Measurements from ENCODE around the gene SLC23A1.
"Not testable (repeated sequence)": the region's sequence is repeated elsewhere in the genome, so short reads cannot be mapped to it uniquely, and the experiment has no call there.

Gene SLC23A1

DNA sequence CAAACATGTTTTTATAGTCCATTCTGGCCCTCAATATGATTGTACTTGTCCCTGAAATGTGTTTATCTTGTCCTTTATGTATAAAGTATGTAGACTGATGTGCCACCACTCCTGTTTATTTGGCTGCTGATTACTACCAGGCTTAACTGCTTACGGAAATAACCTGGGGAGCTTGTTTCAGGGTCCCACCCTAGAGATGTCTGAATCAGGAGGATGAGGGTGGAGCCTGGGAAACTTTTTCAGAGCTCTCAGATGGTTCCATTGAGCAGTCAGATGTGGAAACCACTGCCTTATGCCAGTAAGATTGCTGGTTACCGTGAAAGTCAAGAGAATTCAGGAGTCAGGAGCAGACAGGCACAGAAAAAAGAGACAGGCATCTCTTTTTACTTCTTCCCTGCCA lies 19.2 kb downstream of the SLC23A1 start:
- no peak for DNase-seq

GRCh38 chr5:139361835-139362429 lies 21.2 kb downstream of the SLC23A1 start:
- DNase-seq = no peak

DNA sequence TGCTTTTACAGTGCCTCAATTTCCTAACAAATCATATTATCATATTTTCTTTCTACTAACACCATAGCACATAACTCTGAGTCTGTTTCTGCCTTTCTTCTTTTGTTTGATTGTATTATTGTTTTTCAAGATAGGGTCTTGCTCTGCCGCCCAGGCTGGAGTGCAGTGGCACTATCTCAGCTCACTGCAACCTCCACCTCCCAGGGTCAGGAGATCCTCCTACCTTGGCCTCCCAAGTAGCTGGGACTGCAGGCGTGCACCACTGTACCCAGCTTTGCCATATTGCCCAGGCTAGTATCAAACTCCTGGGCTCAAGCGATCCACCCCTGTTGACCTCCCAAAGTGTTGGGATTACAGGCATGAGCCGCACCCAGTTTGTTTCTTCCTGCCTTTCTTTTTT lies 22.7 kb downstream of the SLC23A1 start:
- DNase-seq = no peak

DNA sequence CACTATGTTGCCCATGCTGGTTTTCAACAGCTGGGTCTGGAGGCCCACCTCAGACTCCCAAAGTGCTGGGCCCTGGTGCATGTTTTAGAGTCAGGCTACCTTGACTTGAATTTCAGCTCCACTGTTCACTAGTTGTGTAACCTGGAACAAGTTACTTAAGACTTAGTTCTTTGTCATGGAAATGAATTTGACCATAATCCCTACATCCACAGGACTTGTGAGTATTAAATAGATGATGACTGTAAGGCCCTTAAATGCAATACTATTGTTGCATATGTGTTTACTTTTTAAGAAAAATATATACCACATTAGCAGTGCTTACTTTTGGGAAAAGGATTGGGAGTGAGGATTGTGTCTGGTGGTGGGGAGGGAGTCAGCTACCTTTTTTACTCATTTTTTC lies 25.0 kb downstream of the SLC23A1 start:
- DNase-seq = no peak

DNA sequence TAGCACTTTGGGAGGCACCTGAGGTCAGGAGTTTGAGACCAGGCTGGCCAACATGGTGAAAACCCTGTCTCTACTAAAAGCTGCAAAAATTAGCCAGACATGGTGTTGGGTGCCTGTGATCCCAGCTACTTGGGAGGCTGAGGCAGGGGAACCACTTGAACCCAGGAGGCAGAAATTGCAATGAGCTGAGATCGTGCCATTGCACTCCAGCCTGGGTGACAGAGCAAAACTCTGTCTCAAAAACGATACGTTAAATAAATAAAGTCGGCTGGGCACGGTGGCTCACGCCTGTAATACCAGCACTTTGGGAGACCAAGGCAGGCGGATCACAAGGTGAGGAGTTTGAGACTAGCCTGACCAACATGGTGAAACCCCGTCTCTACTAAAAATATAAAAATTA lies 27.2 kb downstream of the SLC23A1 start:
- DNase-seq = not testable (repeated sequence)

GRCh38 chr5:139354186-139354585 lies 28.9 kb downstream of the SLC23A1 start:
- DNase-seq = no peak

DNA sequence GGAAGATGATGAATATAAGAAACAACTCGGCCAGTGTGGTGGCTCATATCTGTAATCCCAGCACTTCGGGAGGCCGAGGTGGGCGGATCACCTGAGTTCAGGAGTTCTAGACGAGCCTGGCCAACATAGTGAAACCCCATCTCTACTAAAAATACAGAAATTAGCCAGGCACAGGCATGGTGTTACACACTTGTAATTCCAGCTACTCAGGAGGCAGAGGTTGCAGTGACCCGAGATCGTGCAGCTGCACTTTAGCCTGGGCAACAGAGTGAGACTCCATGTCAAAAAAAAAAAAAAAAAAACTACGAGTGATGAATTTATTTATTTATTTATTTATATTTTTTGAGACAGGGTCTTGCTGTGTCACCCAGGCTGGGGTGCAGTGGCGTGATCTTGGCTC lies 35.2 kb downstream of the SLC23A1 start:
- DNase-seq = not testable (repeated sequence)

DNA sequence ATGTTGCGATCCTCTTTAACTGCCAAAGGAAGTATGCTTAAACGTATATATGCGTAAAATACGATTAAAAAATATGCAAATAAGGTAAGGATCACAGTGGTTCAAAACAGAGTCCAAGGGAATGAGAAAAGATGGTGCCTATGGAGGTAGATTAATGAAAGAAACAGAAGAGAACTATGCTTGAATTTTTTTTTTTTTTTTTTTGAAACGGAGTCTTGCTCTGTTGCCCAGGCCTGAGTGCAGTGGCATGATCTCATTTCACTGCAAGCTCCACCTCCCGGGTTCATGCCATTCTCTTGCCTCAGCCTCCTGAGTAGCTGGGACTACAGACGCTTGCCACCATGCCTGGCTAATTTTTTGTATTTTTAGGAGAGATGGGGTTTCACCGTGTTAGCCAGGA lies 37.7 kb downstream of the SLC23A1 start:
- not testable (repeated sequence) for DNase-seq

DNA sequence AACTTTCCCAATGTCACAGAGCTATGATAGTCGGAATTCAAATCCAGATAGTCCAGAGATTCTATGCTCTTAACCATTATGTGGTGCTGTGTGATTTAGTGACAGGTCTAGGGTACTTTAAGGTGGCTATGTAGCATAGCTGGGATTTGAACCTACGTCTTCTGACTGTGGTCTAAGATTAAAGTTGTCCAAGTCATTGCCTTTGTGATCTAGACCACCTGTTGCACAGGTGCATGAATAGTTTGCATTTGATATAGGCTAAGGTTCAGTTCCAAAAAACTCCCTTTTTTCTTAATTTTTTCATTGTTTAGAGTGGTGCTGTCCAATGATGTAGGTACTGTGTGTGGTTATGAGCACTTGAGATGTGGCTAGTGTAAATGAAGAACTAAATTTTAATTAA lies 38.9 kb downstream of the SLC23A1 start:
- no peak for DNase-seq

DNA sequence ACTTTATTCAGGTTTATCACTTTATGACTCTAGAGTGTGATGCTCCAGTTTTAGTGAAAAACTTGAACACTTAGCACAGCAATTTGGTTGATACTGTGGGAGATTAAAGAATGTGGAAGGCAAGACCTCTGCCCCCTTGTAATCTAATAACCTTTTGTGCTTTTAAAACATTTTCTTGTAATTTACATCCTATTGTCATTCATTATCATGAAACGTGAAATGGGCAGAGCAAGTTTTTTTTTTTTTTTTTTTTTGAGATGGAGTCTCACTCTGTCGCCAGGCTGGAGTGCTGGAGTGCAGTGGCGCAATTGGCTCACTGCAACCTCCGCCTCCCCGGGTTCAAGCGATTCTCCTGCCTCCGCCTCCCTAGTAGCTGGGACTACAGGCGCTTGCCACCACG lies 39.6 kb downstream of the SLC23A1 start:
- no peak for DNase-seq

GRCh38 chr5:139342423-139342723 lies 40.7 kb downstream of the SLC23A1 start:
- no peak for DNase-seq

DNA sequence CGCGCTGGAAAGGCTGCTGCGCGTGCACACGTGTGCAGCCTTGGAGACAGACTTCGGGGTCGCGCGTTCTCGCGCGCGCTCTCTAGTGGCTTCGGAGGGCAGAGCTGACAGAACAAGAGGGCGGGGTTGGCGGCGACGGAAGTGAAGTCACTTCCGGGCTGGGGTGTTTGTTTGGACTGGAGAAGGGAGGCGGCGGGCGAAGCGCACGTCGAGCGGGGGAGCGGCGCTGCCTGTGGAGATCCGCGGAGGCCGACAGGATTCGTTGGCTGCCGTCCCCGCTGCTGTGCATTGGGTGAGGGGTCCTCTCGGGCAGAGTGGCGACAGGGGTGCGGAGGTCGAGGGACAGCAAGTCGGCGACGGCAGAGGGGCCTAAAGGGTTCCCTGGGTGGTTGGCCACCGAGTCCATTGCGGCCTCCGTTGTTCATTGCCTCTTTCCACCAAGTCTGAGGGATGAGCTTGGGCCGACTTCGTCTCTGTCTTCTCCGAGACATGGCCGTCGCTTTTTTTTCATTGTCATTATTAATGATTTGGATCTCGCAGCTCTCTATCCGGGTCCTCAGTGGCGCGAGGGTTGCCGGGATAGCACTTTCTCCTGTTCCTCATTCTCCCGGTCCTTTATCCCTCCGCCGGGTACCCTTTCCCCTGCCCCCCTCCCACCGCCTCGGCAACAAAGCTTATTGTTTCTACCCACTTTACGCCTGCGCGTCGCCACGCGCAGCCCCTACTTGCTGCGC lies 41.2 kb downstream of the SLC23A1 start, which contains the start of gene PAIP2:
Gene PAIP2 (plus strand): TSS at position 166 of the 734 bp plus-strand sequence. CDS start 21,931 bp downstream, outside the sequence.
- DNase-seq = peak; percentile 99

- no peak for DNase-seq
Observed at GRCh38 chr5:139341187-139341688, 41.9 kb downstream of the SLC23A1 start.

DNA sequence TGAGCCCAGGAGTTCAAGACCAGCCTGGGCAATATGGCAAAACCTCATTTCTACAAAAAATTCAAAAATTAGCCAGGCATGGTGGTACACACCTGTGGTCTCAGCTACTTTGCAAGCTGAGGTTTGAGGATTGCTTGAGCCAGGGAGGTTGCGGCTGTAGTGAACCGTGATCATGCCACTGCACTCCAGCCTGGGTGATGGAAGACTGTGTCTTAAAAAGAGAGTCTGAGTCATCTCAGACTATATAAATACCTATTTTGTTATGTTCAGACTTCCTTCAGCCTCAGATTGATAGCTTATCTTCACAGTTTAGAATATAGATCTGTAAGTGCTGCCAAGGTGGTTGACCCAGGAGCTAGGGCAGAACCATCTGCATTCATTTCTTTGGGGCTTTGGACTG lies 43.0 kb downstream of the SLC23A1 start:
- DNase-seq = no peak

DNA sequence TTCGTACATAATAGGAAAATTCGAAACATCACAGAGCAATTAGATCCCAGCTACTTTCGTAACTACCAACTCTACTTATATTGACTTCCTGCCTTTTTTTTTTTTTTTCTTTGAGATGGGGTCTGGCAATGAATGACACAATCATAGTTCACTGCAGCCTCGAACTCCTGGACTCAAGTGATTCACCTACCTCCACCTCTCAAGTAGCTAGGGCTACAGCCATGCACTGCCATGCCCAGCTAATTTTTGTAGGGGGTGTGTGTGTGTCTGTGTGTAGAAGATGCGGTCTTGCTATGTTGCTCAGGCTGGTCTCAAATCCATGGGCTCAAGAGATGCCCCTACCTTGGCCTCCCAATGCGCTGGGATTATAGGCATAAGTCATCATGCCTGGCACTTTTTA lies 47.3 kb downstream of the SLC23A1 start:
- no peak for DNase-seq
